ENCODE measurements around the gene PCDHGA8. TPM values are rescaled to one million over a fixed set of nuclear protein-coding genes. Genes with fewer than 3 reads are reported as not detected.

The PCDHGA8 gene
- total and polyA plus RNA-seq, 2 donors (not counting 1 experiment from before 2014, with no cell fraction given): 1.1 to 4.6 TPM

DNA sequence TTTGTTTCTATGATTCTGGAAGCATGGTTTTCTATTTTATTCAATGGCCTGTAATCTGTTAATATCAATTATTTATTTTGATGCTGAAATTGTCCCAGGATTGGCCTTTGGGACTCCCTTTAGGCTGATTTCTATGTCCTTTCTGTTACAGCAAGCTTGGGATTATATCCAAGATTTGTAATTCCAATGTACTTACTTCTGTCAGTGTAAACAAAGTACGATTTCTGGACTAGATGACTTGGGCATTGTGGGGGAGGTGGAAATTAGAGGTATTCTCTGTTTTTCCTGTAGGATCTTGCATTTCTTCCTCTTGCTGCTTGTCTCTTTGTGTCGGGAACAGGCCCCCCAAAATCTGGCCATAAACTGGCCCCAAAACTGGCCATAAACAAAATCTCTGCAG is 41.6 kb downstream of the PCDHGA8 start:
- H3K4me2 ChIP-seq (ENCODE audit: extremely low read depth, insufficient read depth, low read length): no peak overlapping the region
- H3K9ac ChIP-seq (ENCODE audit: insufficient read depth, low read length): no peak overlapping the region
- H2AFZ ChIP-seq (ENCODE audit: low read length): no peak overlapping the region
- DNase-seq (ENCODE audit: low read depth in 2 of 2): peak; percentile 18 to 32
- no peaks in the 10 kb centered on the region for H3K36me3 ChIP-seq (ENCODE audit: control insufficient read depth, insufficient read depth, low read length)
- no peaks in the 10 kb centered on the region for H4K20me1 ChIP-seq (ENCODE audit: control insufficient read depth, extremely low read depth, insufficient read depth, low read length)
- H3K27me3 ChIP-seq (ENCODE audit: control insufficient read depth, insufficient read depth, low read length): no peaks in the 10 kb centered on the region
- H3K27ac ChIP-seq (ENCODE audit: insufficient read depth, low read length): no peak overlapping the region
- no peak for TF ChIP-seq EZH2 (IDR thresholded peaks at IDR 0.05; ENCODE audit: low read length, missing control alignments)
- TF ChIP-seq, protein P1, sequence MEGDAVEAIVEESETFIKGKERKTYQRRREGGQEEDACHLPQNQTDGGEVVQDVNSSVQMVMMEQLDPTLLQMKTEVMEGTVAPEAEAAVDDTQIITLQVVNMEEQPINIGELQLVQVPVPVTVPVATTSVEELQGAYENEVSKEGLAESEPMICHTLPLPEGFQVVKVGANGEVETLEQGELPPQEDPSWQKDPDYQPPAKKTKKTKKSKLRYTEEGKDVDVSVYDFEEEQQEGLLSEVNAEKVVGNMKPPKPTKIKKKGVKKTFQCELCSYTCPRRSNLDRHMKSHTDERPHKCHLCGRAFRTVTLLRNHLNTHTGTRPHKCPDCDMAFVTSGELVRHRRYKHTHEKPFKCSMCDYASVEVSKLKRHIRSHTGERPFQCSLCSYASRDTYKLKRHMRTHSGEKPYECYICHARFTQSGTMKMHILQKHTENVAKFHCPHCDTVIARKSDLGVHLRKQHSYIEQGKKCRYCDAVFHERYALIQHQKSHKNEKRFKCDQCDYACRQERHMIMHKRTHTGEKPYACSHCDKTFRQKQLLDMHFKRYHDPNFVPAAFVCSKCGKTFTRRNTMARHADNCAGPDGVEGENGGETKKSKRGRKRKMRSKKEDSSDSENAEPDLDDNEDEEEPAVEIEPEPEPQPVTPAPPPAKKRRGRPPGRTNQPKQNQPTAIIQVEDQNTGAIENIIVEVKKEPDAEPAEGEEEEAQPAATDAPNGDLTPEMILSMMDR (conservative IDR thresholded peaks at IDR 0.05 in 1 of 2, IDR thresholded peaks at IDR 0.05 in 1 of 2; ENCODE audit: low read depth in 1 of 2, low read length in 2 of 2): no peak
- H3K4me1 ChIP-seq (ENCODE audit: control insufficient read depth, extremely low read depth, insufficient read depth, low read length): no peaks in the 10 kb centered on the region
- H3K4me3 ChIP-seq (replicated peaks in 1 of 4; ENCODE audit: control extremely low read depth in 1 of 4, insufficient read depth in 1 of 4, low read depth in 3 of 4, low read length in 4 of 4): peak overlapping the region in 2 of 4 experiments; percentile 3 to 5
- peaks cover 3% of the 10 kb centered on the region for H3K9me3 ChIP-seq (ENCODE audit: control insufficient read depth, insufficient read depth, low read depth, low read length)
- peaks cover 2% of the 10 kb centered on the region for H3K79me2 ChIP-seq (ENCODE audit: control insufficient read depth, insufficient read depth, low read length)

DNA sequence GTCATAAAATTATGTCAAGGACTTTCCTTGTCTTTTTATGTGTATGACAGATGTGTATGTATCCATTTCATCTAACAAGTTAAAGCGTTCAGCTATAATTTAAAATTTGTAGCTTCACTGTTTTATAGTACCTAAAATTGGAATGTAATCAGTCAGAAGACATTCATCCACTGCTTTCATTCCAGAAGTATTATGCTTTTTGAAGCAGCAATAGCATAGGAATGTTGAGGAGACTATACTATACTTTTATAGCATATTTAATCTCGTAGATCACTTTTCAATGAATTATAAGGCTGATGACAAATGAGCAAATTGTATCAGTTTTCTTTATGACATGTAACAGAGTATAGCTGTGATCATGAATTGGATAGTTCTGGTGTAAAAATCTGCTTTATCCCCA is 44.8 kb downstream of the PCDHGA8 start:
- no peak overlapping the region for H3K27ac ChIP-seq (ENCODE audit: insufficient read depth, low read length)
- TF ChIP-seq, protein P1 (conservative IDR thresholded peaks at IDR 0.05 in 1 of 2, IDR thresholded peaks at IDR 0.05 in 1 of 2; ENCODE audit: low read depth in 1 of 2, low read length in 2 of 2): no peak
- TF ChIP-seq EZH2 (IDR thresholded peaks at IDR 0.05; ENCODE audit: low read length, missing control alignments): no peak
- H2AFZ ChIP-seq (ENCODE audit: low read length): no peak overlapping the region
- H4K20me1 ChIP-seq (ENCODE audit: control insufficient read depth, extremely low read depth, insufficient read depth, low read length): no peaks in the 10 kb centered on the region
- DNase-seq (ENCODE audit: low read depth in 2 of 2): peak in 1 of 2 donors; percentile 27
- H3K79me2 ChIP-seq (ENCODE audit: control insufficient read depth, insufficient read depth, low read length): no peaks in the 10 kb centered on the region
- no peak overlapping the region for H3K9ac ChIP-seq (ENCODE audit: insufficient read depth, low read length)
- no peaks in the 10 kb centered on the region for H3K4me1 ChIP-seq (ENCODE audit: control insufficient read depth, extremely low read depth, insufficient read depth, low read length)
- H3K4me3 ChIP-seq (replicated peaks in 1 of 4; ENCODE audit: control extremely low read depth in 1 of 4, insufficient read depth in 1 of 4, low read depth in 3 of 4, low read length in 4 of 4): no peak overlapping the region
- H3K36me3 ChIP-seq (ENCODE audit: control insufficient read depth, insufficient read depth, low read length): no peaks in the 10 kb centered on the region
- no peaks in the 10 kb centered on the region for H3K9me3 ChIP-seq (ENCODE audit: control insufficient read depth, insufficient read depth, low read depth, low read length)
- H3K27me3 ChIP-seq (ENCODE audit: control insufficient read depth, insufficient read depth, low read length): no peaks in the 10 kb centered on the region
- no peak overlapping the region for H3K4me2 ChIP-seq (ENCODE audit: extremely low read depth, insufficient read depth, low read length)

DNA sequence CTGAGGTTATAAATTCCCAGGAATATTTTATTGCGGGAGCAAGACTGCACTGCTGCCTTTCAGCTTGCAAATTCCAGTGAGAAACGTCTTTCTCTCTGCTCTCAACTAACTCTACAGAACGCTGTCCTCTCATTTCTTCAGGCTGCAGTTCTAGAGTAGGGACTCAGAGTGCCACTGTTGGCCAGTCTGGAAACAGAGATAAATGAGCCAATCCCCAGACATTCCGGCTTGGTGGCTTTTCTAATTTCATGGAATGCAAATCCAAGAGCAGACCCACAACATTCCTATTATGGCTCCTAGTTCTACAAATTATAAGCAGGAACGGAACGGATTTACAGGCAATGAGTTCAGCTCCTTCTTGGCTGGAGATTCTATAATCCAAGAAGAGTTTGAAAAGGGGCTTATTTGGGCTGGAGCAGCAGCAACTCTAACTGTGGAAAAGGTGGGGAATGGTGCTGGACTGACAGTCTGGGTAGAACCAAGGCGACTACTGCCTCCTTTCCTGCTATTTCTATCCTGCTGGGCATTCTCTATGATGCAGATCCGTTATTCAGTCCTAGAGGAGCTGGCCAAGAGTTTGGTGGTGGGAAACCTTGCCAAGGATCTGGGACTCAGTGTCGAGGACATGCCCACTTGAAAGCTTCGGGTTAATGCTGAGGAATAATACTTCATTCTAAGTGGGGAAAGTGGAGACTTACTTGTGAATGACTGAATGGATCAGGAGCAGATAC is 47.1 kb downstream of the PCDHGA8 start:
- no peak overlapping the region for H3K4me2 ChIP-seq (ENCODE audit: extremely low read depth, insufficient read depth, low read length)
- DNase-seq (ENCODE audit: low read depth in 2 of 2): peak in 1 of 2 donors; percentile 52
- H2AFZ ChIP-seq (ENCODE audit: low read length): no peak overlapping the region

More for the DNA sequence above, 47.1 kb downstream of the PCDHGA8 start:
- H3K36me3 ChIP-seq (ENCODE audit: control insufficient read depth, insufficient read depth, low read length): no peaks in the 10 kb centered on the region
- TF ChIP-seq, protein P1 (conservative IDR thresholded peaks at IDR 0.05 in 1 of 2, IDR thresholded peaks at IDR 0.05 in 1 of 2; ENCODE audit: low read depth in 1 of 2, low read length in 2 of 2): no peak
- no peak for TF ChIP-seq EZH2 (IDR thresholded peaks at IDR 0.05; ENCODE audit: low read length, missing control alignments)
- H3K27ac ChIP-seq (ENCODE audit: insufficient read depth, low read length): no peak overlapping the region
- H3K9me3 ChIP-seq (ENCODE audit: control insufficient read depth, insufficient read depth, low read depth, low read length): no peaks in the 10 kb centered on the region
- no peaks in the 10 kb centered on the region for H3K79me2 ChIP-seq (ENCODE audit: control insufficient read depth, insufficient read depth, low read length)
- H3K4me1 ChIP-seq (ENCODE audit: control insufficient read depth, extremely low read depth, insufficient read depth, low read length): no peaks in the 10 kb centered on the region
- no peak overlapping the region for H3K9ac ChIP-seq (ENCODE audit: insufficient read depth, low read length)
- H3K27me3 ChIP-seq (ENCODE audit: control insufficient read depth, insufficient read depth, low read length): no peaks in the 10 kb centered on the region
- H4K20me1 ChIP-seq (ENCODE audit: control insufficient read depth, extremely low read depth, insufficient read depth, low read length): no peaks in the 10 kb centered on the region
- H3K4me3 ChIP-seq (replicated peaks in 1 of 4; ENCODE audit: control extremely low read depth in 1 of 4, insufficient read depth in 1 of 4, low read depth in 3 of 4, low read length in 4 of 4): no peak overlapping the region
